H9 (cell line): ENCODE results near the gene PDIA2. TPM values are rescaled to one million over a fixed set of nuclear protein-coding genes. Genes with fewer than 3 reads are reported as not detected.

Source experiments
- DNase-seq: peaks from one replicate; pipeline ENCODE4 v3.0.0-alpha.2; 2017
- H2AFZ ChIP-seq: one replicate; pipeline ENCODE4 v1.6.1; 2013; ENCODE audit warnings: mild to moderate bottlenecking, low read length, control low read depth, moderate library complexity
- H2AK5ac ChIP-seq: 2 replicates; pipeline ENCODE4 v1.6.1; 2013; ENCODE audit warnings: low read length, control low read depth, mixed read lengths; ENCODE audit not compliant: insufficient read length
- H2BK120ac ChIP-seq: one replicate; pipeline ENCODE4 v1.6.1; 2013; ENCODE audit warnings: low read depth, mild to moderate bottlenecking, low read length, control low read depth, inconsistent platforms; ENCODE audit not compliant: poor library complexity, severe bottlenecking
- H2BK12ac ChIP-seq: 2 replicates; pipeline ENCODE4 v1.6.1; 2013; ENCODE audit warnings: low read length, control low read depth, mixed read lengths, low read depth; ENCODE audit not compliant: insufficient read length
- H2BK15ac ChIP-seq: 2 replicates; pipeline ENCODE4 v1.6.1; 2013; ENCODE audit warnings: low read depth, low read length, control low read depth
- H2BK20ac ChIP-seq: one replicate; pipeline ENCODE4 v1.6.1; 2013; ENCODE audit warnings: low read depth, mild to moderate bottlenecking, low read length, control low read depth, inconsistent platforms; ENCODE audit not compliant: poor library complexity, severe bottlenecking
- H2BK5ac ChIP-seq: 2 replicates; pipeline ENCODE4 v1.6.1; 2013; ENCODE audit warnings: low read length, control low read depth, mixed read lengths; ENCODE audit not compliant: insufficient read length
- H3K14ac ChIP-seq: 2 replicates; pipeline ENCODE4 v1.6.1; 2013; ENCODE audit warnings: low read length, control low read depth; ENCODE audit not compliant: insufficient read depth
- H3K18ac ChIP-seq: 2 replicates; pipeline ENCODE4 v1.6.1; 2013; ENCODE audit warnings: low read depth, mild to moderate bottlenecking, mixed read lengths, low read length, control low read depth; ENCODE audit not compliant: insufficient read length
- H3K23ac ChIP-seq: 2 replicates; pipeline ENCODE4 v1.6.1; 2013; ENCODE audit warnings: low read length, control low read depth, mixed read lengths, low read depth; ENCODE audit not compliant: insufficient read length
- H3K23me2 ChIP-seq: 2 replicates; pipeline ENCODE4 v1.6.1; 2013; ENCODE audit warnings: low read depth, mild to moderate bottlenecking, mixed read lengths, low read length, control low read depth; ENCODE audit not compliant: insufficient read length, poor library complexity, severe bottlenecking
- H3K27ac ChIP-seq: 2 replicates; pipeline ENCODE4 v1.5.1; 2013; ENCODE audit warnings: low read length, control low read depth, mixed read lengths, low read depth; ENCODE audit not compliant: insufficient read length
- H3K27me3 ChIP-seq: 2 replicates; pipeline ENCODE4 v1.6.1; 2013; ENCODE audit warnings: low read length, control low read depth, inconsistent platforms; ENCODE audit not compliant: insufficient read depth
- H3K4ac ChIP-seq: 2 replicates; pipeline ENCODE4 v1.6.1; 2013; ENCODE audit warnings: low read depth, mild to moderate bottlenecking, control low read depth, inconsistent platforms, low read length, moderate library complexity
- H3K4me1 ChIP-seq: 2 replicates; pipeline ENCODE4 v1.6.1; 2013; ENCODE audit warnings: low read length, control low read depth, inconsistent platforms; ENCODE audit not compliant: insufficient read depth
- H3K4me2 ChIP-seq: 2 replicates; pipeline ENCODE4 v1.6.1; 2013; ENCODE audit warnings: low read length, control low read depth, mixed read lengths; ENCODE audit not compliant: insufficient read length, insufficient read depth
- H3K56ac ChIP-seq: 2 replicates; pipeline ENCODE4 v1.6.1; 2013; ENCODE audit warnings: low read depth, mild to moderate bottlenecking, mixed read lengths, low read length, control low read depth; ENCODE audit not compliant: insufficient read length
- H3K79me1 ChIP-seq: 2 replicates; pipeline ENCODE4 v1.6.1; 2013; ENCODE audit warnings: low read depth, mild to moderate bottlenecking, moderate library complexity, low read length, control low read depth, inconsistent platforms; ENCODE audit not compliant: insufficient read depth, poor library complexity, severe bottlenecking
- H3K79me2 ChIP-seq: 2 replicates; pipeline ENCODE4 v1.6.1; 2013; ENCODE audit warnings: low read length, control low read depth, inconsistent platforms; ENCODE audit not compliant: insufficient read depth
- H3K9ac ChIP-seq: 2 replicates; pipeline ENCODE4 v1.6.1; 2013; ENCODE audit warnings: low read length, control low read depth, mixed read lengths; ENCODE audit not compliant: insufficient read length; ENCODE audit errors: extremely low read depth
- H3K9me3 ChIP-seq: one replicate; pipeline ENCODE4 v1.6.1; 2013; ENCODE audit warnings: low read depth, low read length, inconsistent platforms; ENCODE audit not compliant: control insufficient read depth
- H3T11ph ChIP-seq: one replicate; pipeline ENCODE4 v1.6.1; 2013; ENCODE audit warnings: mild to moderate bottlenecking, low read length, control low read depth, inconsistent platforms
- H4K20me1 ChIP-seq: one replicate; pipeline ENCODE4 v1.6.1; 2013; ENCODE audit not compliant: control insufficient read depth, insufficient read length, insufficient read depth
- H4K5ac ChIP-seq: 2 replicates; pipeline ENCODE4 v1.6.1; 2013; ENCODE audit warnings: low read depth, mild to moderate bottlenecking, mixed read lengths, low read length, control low read depth; ENCODE audit not compliant: insufficient read length
- H4K8ac ChIP-seq: replicated peaks from 2 replicates; pipeline ENCODE4 v1.6.1; 2013; ENCODE audit warnings: low read length, control low read depth, mixed read lengths, low read depth; ENCODE audit not compliant: insufficient read length
- H4K91ac ChIP-seq: 2 replicates; pipeline ENCODE4 v1.6.1; 2013; ENCODE audit warnings: low read depth, mild to moderate bottlenecking, moderate library complexity, mixed read lengths, low read length, control low read depth; ENCODE audit not compliant: insufficient read length
- H3K27ac Mint-ChIP-seq, 3 experiments: 2 replicates in 2 of 3; 3 replicates in 1 of 3; pipeline ENCODE4 v1.8.0; 2020 to 2021; ENCODE audit warnings: mixed read lengths in 3 of 3, mild to moderate bottlenecking in 1 of 3, moderate library complexity in 1 of 3
- H3K27me3 Mint-ChIP-seq: 2 replicates; pipeline ENCODE4 v1.8.0; 2021; ENCODE audit warnings: low read depth, mild to moderate bottlenecking, moderate library complexity, mixed read lengths
- H3K36me3 Mint-ChIP-seq, 3 experiments: 2 replicates in 2 of 3; 3 replicates in 1 of 3; pipeline ENCODE4 v1.8.0; 2020 to 2021; ENCODE audit warnings: low read depth in 3 of 3, mixed read lengths in 3 of 3; ENCODE audit not compliant: insufficient read depth in 1 of 3
- H3K4me1 Mint-ChIP-seq, 2 experiments: 2 replicates each; pipeline ENCODE4 v1.8.0; 2020; ENCODE audit warnings: mixed read lengths in 2 of 2
- H3K4me3 Mint-ChIP-seq, 2 experiments: 2 replicates in 1 of 2; 3 replicates in 1 of 2; pipeline ENCODE4 v1.8.0; 2020 to 2021; ENCODE audit warnings: mild to moderate bottlenecking in 2 of 2, mixed read lengths in 2 of 2, moderate library complexity in 1 of 2
- H3K9me3 Mint-ChIP-seq, 2 experiments: 2 replicates in 1 of 2; 3 replicates in 1 of 2; pipeline ENCODE4 v1.8.0; 2020; ENCODE audit warnings: mild to moderate bottlenecking in 2 of 2, mixed read lengths in 2 of 2, moderate library complexity in 1 of 2
- CTCF ChIP-seq: fragments of 200-600 bp; sonication (generic); conservative IDR thresholded peaks from 3 replicates; pipeline ENCODE4 v1.8.0; 2021; ENCODE audit warnings: antibody characterized with exemption, mild to moderate bottlenecking
- WGBS: extraction: QIAGEN DNeasy Blood & Tissue Kit; methylation state at CpG from one replicate; pipeline ENCODE4 v1.1.7; 2013; ENCODE audit warnings: missing lambda C conversion rate, low lambda C conversion rate, mixed read lengths; ENCODE audit not compliant: insufficient read length; ENCODE audit errors: extremely low coverage; 5-methylcytosine and 5-hydroxymethylcytosine counted together
- total RNA-seq: library from RNA; stranded (reverse); gene quantifications from 2 replicates; pipeline ENCODE4 v1.2.1, GENCODE V29; 2021

Gene PDIA2
- total RNA-seq, 1 experiment from 2014 or later = 1.4 TPM

- WGBS = no CpG with 5 or more reads among the region's 10 CpGs
- Histone ChIP-seq H3K4me2 (no peak overlapping the region), H2AFZ (no peak overlapping the region), H4K91ac (no peak overlapping the region), H3K79me1 (no peaks in the 10 kb centered on the region), H3K23ac (no peak overlapping the region), H3K56ac (no peak overlapping the region), H3K27me3 (no peaks in the 10 kb centered on the region), H3K27ac (no peak overlapping the region), H2BK20ac (no peak overlapping the region), H4K5ac (no peak overlapping the region), H3T11ph (no peak overlapping the region), H3K14ac (no peak overlapping the region), H4K8ac (no peak overlapping the region), H4K20me1 (no peaks in the 10 kb centered on the region), H3K9me3 (no peaks in the 10 kb centered on the region), H2BK12ac (no peak overlapping the region), H3K18ac (no peak overlapping the region), H3K23me2 (no peaks in the 10 kb centered on the region), H2BK15ac (no peak overlapping the region), H3K4me1 (no peaks in the 10 kb centered on the region), H3K79me2 (no peaks in the 10 kb centered on the region), H3K9ac (no peak overlapping the region), H3K4ac (no peak overlapping the region), H2BK5ac (no peak overlapping the region), H2AK5ac (no peak overlapping the region), H2BK120ac (no peak overlapping the region)
- DNase-seq = no peak
- Mint-ChIP-seq H3K36me3 (peaks cover 20 to 69% (median 43%) of the 10 kb centered on the region in 3 experiments; a peak in 6 of 7 replicates), H3K9me3 (no peaks in the 10 kb centered on the region), H3K4me3 (no peak overlapping the region), H3K27ac (peak overlapping the region in 1 of 3 experiments; percentile 28; a peak in 1 of 7 replicates), H3K4me1 (no peaks in the 10 kb centered on the region; a peak in 1 of 4 replicates), H3K27me3 (no peaks in the 10 kb centered on the region)
- no peak for TF ChIP-seq CTCF
Observed at GRCh38 chr16:259226-259625, 23.7 kb upstream of the PDIA2 start.
